GM04503 (cell line): ENCODE measurements around the gene IFT57.
"Not testable (repeated sequence)": the region's sequence is repeated elsewhere in the genome, so short reads cannot be mapped to it uniquely, and the experiment has no call there.

ENCODE experiments used
- DNase-seq: peaks from one replicate; pipeline ENCODE4 v3.0.0-alpha.2; 2012; ENCODE audit warnings: low read depth

IFT57 gene, protein sequence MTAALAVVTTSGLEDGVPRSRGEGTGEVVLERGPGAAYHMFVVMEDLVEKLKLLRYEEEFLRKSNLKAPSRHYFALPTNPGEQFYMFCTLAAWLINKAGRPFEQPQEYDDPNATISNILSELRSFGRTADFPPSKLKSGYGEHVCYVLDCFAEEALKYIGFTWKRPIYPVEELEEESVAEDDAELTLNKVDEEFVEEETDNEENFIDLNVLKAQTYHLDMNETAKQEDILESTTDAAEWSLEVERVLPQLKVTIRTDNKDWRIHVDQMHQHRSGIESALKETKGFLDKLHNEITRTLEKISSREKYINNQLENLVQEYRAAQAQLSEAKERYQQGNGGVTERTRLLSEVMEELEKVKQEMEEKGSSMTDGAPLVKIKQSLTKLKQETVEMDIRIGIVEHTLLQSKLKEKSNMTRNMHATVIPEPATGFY

GRCh38 chr3:108221911-108222852 is at the start of gene IFT57:
TSS of gene IFT57 (minus strand) at chr3:108222424. CDS start at chr3:108222322, 102 bp downstream.
- DNase-seq = peak; percentile 84

- DNase-seq = no peak
These were observed 49.4 kb upstream of the IFT57 start for GRCh38 chr3:108271626-108272025.

GRCh38 chr3:108268235-108268634 is 46.0 kb upstream of the IFT57 start:
- DNase-seq = not testable (repeated sequence)

- DNase-seq = not testable (repeated sequence)
These were observed 42.5 kb upstream of the IFT57 start for GRCh38 chr3:108264534-108265298.

- DNase-seq = no peak
These were observed 32.9 kb upstream of the IFT57 start for GRCh38 chr3:108255131-108255530.

DNA sequence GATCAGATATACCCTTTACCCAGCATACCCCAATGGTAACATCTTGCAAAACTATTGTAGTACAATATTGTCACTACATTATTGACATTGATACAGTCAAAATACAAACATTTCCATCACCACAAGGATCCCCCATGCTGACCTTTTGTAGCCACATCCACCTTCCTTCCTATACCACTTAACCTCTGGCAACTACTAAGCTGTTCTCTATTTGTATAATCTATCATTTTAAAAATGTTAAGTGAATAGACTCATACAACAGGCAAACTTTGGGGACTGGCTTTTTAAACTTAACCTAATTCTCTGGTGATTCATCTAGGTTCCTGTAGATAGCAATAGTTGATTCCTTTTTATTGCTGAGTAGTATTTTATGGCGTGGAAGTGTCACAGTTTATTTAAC is 29.6 kb upstream of the IFT57 start:
- DNase-seq = no peak

- DNase-seq = no peak
These were observed 29.0 kb upstream of the IFT57 start for GRCh38 chr3:108251265-108251664.

DNA sequence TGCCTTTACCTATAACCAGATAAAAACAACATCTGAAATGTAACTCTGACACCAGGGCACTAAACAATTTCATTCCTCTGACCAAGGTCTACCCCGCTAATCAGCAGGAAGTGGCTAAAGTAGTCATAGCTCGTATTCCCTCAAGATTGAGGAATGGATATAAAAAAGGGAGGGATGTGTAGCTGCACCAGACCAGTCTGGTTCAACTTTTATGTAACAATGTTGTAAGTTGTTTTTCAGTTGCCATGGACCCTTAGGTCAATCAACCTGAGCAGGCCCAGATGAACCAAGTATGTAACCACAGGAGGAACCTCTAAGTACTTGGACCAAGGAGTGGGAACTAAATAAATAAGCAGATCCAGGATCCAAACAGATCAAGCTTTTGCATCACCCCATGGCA is 28.4 kb upstream of the IFT57 start:
- no peak for DNase-seq

DNA sequence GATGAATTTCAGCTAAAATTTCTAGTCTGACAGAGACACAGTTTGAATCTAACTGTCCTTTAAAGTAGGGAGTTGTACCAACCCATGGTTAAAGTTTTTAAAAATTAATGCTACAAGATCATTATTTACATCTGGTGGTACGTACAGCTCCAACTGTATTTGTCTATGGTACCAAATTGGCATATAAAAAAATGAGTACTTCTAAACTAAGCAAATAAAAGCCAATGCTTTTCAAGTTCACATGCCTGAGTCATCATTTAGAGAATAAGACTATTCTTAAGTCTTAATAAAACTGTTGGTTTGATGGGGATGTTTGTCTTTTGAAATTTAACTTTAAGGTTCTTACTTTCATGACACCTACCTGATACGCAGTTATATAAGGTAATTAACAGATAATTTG is 21.0 kb upstream of the IFT57 start:
- DNase-seq = no peak

DNA sequence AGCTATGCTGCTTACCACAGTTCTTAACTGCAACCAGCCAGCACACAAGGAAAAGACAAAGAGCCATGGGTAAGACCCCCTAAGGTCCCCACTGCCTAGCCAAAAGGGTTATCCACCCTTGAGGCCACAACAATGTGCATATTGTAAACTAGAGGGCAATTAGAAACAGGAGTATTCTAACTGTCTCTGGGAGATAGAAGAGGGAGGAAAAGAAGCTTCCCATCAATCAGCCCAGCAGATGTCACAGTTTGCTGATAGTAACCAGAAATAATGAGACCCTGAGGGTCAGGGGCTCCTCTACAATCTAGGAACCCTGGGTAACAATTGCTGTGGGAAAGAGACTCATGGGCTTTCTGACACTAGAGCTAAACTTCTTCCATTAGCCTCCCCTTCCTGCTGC is 20.6 kb upstream of the IFT57 start:
- DNase-seq = no peak

DNA sequence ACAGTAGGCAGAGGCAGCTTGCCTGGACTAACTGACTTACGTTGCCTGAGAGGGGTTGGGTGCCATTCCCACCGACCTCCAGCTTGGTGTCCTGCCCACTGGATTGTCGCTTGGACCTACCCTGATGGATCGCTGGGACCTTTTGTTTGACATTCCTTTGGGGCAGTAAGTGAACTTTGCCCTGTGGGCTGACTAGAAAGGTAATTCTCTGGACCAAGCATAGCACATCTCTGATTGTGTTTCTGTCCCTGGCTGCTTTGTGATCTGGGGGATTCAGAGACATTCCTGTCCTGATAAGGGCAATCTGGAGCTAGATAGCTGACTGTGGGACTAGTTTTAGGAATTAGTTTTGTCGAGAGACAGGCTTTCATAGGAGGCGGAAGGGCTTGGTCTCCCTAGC is 19.5 kb upstream of the IFT57 start:
- no peak for DNase-seq

DNA sequence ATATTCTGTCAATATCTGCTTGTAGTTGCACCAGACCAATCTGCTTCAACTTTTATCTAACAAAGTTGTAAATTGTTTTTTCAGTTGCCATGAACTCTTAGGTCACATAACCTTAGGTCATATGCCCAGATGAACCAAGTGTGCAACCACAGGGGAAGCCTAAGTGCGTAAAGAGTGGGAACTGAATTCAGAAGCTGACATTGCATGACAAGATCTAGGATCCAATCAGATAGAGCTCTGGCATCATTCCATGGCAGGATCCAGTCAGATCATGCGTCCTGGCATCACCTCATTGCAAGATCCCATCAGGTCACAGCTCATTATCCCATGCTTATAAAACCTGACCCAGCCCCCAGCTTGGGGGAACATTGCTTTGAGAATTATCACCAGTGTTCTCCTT is 18.9 kb upstream of the IFT57 start:
- DNase-seq = no peak

DNA sequence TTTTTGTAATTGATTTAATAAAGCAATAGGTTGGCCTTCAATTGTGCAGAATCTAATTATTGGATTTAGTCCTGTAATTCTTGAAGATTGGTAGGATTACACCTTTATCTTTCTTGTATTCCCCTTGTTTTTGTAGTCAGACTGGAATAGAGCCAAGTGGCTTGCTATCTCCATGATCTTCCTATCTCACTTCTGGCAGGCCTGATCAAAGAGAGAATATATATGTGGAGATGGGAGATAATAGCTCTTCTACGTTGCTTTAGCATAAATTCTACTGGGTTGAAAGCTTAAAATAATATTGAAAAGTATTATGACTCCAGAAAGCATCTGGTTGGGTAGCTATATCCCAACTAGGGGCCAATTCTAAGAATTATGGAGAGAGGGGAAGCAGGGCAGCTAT is 16.9 kb upstream of the IFT57 start:
- no peak for DNase-seq

- no peak for DNase-seq
These were observed 13.1 kb upstream of the IFT57 start for GRCh38 chr3:108235290-108235689.

GRCh38 chr3:108234387-108234957 is 12.2 kb upstream of the IFT57 start:
- DNase-seq = no peak

- DNase-seq = no peak
These were observed 6.1 kb upstream of the IFT57 start for GRCh38 chr3:108228286-108228685.

GRCh38 chr3:108227131-108227530 is 4.9 kb upstream of the IFT57 start:
- DNase-seq = no peak

DNA sequence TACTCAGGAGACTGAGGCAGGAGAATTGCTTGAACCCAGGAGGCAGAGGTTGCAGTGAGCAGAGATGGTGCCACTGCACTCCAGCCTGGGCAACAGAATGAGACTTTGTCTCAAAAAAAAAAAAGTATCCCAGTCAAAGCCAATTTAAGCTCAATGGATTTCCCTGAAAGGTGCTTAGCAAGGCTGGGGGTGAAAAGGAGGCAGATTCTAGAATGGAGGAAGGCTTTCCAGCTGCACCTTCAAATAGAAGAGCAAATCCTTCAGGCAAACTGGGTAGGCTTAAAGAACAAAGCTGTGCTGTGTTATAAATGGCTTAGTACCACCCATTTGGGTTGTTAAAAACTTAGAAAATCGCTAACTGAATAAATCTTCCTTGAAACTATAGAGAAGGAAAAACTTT is 3.0 kb upstream of the IFT57 start:
- DNase-seq = no peak

DNA sequence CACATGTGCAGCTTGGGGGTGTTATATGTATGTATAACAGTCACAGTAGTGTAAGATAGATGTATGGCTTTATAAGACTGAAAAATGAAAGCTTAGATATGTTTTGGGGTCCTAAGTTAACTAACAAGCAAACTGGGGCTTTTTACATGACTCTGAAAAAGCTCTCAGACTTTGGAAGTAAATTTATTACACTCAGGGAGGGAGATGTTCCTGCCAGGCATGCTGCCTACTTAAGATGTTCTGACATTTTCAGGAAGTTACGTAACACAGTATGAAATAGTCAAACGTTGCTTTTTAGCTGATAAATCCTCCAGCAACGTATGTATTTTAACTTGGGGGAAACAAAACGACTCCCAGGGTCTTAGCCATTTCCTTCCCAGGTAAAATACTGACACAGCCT is 1.7 kb upstream of the IFT57 start:
- DNase-seq = no peak

- no peak for DNase-seq
These were observed 785 bp upstream of the IFT57 start for GRCh38 chr3:108222853-108223565.

GRCh38 chr3:108221393-108221792 is 831 bp downstream of the IFT57 start:
- no peak for DNase-seq
